NCI-H82 treated with DMSO at 0.1 percent for 48 hours (cell line): ENCODE measurements around the gene GATC.

Experiments used
- DNase-seq: peaks from one replicate; lab custom pipeline; 2025; ENCODE audit not compliant: unreplicated experiment; lab: John Stamatoyannopoulos, UW

Gene GATC

DNA sequence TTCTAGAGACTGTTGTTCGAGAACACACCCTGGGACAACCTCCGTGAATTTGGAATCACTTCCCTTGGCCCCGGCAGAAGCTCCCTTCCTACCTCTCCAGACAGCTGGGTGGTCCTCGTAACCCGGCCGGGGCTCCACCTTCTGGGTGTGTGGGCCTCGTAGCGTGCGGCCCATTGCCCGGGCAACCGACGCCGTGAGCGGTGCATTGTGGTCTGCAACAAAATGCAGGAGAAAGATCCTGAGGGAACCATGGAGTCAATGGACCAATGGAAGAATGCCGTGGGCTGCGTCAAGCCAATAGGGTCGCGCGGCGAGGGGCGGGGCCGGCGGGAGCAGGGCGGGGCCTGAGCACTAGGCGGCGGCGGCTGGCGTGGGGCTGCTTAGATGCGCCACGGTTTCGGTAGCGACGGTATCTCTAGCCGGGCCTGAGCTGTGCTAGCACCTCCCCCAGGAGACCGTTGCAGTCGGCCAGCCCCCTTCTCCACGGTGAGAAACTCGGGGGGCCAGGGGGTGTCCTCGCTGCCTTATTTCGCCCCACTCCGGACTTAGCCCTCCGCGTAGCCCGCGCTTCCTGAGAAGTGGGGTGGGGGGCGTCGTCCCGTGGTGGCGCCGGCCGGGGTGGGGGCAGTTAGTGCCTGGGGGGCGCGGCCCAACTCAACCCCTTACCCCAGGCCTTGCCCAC is 49.6 kb downstream of the GATC start, which contains the start of gene DYNLL1:
TSS of gene DYNLL1 (plus strand) at position 383 of the 682 bp plus-strand sequence. CDS start 309 bp downstream, outside the sequence.
- DNase-seq: peak; percentile 90

- no peak for DNase-seq
Measured at GRCh38 chr12:120496413-120497340, 50.4 kb downstream of the GATC start.

GRCh38 chr12:120497524-120498150 is 51.4 kb downstream of the GATC start:
- no peak for DNase-seq

GRCh38 chr12:120498870-120499515 is 52.7 kb downstream of the GATC start:
- DNase-seq: no peak

- DNase-seq: no peak
Measured at GRCh38 chr12:120500581-120500980, 54.3 kb downstream of the GATC start.

DNA sequence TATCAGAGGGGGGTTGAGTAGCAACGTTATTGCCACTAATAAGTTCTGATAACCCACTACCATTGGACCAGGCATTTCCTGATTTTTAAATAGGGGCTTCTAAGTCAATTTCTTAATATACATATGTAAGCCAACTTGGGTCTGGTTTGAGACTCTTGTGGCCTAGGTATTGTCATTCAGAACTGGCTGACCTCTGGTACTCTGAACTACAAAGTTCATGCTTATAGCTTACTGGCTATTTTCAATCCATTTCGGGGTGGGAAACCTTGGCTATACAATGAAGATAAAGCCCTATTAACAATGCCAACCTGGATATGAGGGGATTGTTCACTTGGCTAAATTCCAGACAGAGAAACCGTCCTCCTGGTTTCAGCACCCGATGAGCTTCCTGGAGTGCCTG is 58.3 kb downstream of the GATC start:
- DNase-seq: no peak

DNA sequence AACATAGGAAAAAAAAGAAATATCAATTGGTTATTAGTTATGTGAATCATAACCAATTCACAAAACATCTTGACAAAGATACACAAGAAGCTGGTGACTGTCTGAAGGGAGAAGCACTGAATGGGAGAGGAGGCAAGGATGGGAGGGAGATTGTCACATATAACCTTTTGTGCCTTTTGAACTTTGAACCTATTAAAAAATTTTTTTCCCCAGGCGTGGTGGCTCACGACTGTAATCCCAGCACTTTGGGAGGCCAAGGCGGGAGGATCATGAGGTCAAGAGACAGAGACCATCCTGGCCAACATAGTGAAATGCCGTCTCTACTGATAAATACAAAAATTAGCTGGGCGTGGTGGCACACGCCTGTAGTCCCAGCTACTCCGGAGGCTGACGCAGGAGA is 62.3 kb downstream of the GATC start:
- no peak for DNase-seq
